Esophagus muscularis mucosa (tissue), 4 donors: ENCODE data around the gene RRBP1. TPM values are rescaled to one million over a fixed set of nuclear protein-coding genes. Genes with fewer than 3 reads are reported as not detected.
A peak's percentile ranks its signal among the peaks of the same experiment; 100 is the strongest.

Experiments used
- DNase-seq: peaks from one replicate; pipeline ENCODE4 v3.0.0-alpha.2; 2017; ENCODE audit errors: extremely low spot score
- H3K27ac ChIP-seq, 4 donors: fragments of 200-600 bp; sonication (generic); replicated peaks in 1 of 4; 1 replicate in 3 of 4; 2 replicates in 1 of 4; pipeline ENCODE4 v1.5.1; 2016 to 2019; ENCODE audit warnings: mild to moderate bottlenecking in 1 of 4
- H3K27me3 ChIP-seq, 4 donors: fragments of 200-600 bp; sonication (generic); one replicate each; pipeline versions ENCODE4 v1.5.1 to v1.6.0; 2016 to 2019
- H3K36me3 ChIP-seq, 4 donors: fragments of 200-600 bp; sonication (generic); one replicate each; pipeline ENCODE4 v1.5.1; 2016 to 2019
- H3K4me1 ChIP-seq, 4 donors: fragments of 200-600 bp; sonication (generic); one replicate each; pipeline ENCODE4 v1.5.1; 2016 to 2019
- H3K4me3 ChIP-seq, 4 donors: fragments of 200-600 bp; sonication (generic); 1 replicate in 2 of 4; 2 replicates in 2 of 4; pipeline ENCODE4 v1.5.1; 2016 to 2019; ENCODE audit warnings: mild to moderate bottlenecking in 4 of 4, moderate library complexity in 1 of 4
- H3K9me3 ChIP-seq, 4 donors: fragments of 200-600 bp; sonication (generic); 1 replicate in 3 of 4; 2 replicates in 1 of 4; pipeline ENCODE4 v1.5.1; 2016 to 2019
- EP300 ChIP-seq: sonication (generic); formaldehyde crosslinking; IDR thresholded peaks from one replicate; pipeline ENCODE4 v1.6.1; 2017; ENCODE audit warnings: antibody characterized with exemption
- POLR2A ChIP-seq: fragments of 450-650 bp; IDR thresholded peaks from one replicate; pipeline ENCODE4 v1.6.1; 2017; ENCODE audit warnings: antibody characterized with exemption, moderate library complexity, mild to moderate bottlenecking, low read depth
- POLR2AphosphoS5 ChIP-seq, 2 donors: sonication (generic); formaldehyde crosslinking; IDR thresholded peaks; one replicate each; pipeline ENCODE4 v1.6.1; 2017; ENCODE audit warnings: antibody characterized with exemption in 2 of 2
- WGBS: methylation state at CpG from one replicate; pipeline ENCODE4 v1.1.5; 2018; 5-methylcytosine and 5-hydroxymethylcytosine counted together
- intact Hi-C: fragments of 100-400 bp; cut with DNase I; formaldehyde crosslinking; loops from one replicate; pipeline ENCODE4 v1.15.1; 2023
- total RNA-seq, 4 donors: library from RNA; depleted of rRNA; stranded (reverse); fragments of >200 nt; gene quantifications; one replicate each; pipeline versions ENCODE4 v1.1.0 to v1.2.1, GENCODE V29; 2016
- TF ChIP-seq, protein P1 (sequence below), 3 experiments: fragments of 200-600 bp in 2 of 3; fragments of 450-650 bp in 1 of 3; sonication (generic) in 2 of 3; IDR thresholded peaks; one replicate each; pipeline ENCODE4 v1.5.1; 2017 to 2019; ENCODE audit warnings: antibody characterized with exemption in 3 of 3, mild to moderate bottlenecking in 2 of 3, moderate library complexity in 1 of 3

Gene RRBP1
- total RNA-seq, 4 donors from 2014 or later, result 61.5 to 86.6 (median 65.4) TPM

DNA sequence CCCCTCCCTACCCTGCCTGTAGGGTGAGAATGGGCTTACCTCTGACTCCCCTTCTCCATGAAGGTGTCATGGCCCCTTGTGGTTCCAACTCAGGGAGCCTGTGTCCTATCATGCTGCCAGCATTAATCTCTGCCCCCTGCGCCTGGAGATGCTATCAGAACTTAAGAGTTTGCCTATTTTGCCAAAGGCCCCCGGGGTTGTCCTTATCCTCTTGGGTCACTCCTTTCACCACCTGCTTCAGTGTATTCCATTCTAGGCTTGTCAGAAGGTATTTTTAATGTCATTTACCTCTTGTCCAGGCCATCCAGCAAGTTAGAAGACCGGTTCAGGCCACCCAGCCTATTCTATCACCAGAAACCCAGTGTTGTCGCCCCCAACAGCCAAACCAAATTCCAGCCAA, 10.5 kb downstream of the RRBP1 start:
- H3K9me3 ChIP-seq, result no peaks in the 10 kb centered on the region
- H3K36me3 ChIP-seq, result peaks cover 0 to 4% (median 2%) of the 10 kb centered on the region in 4 donors
- WGBS, result 71% methylated on average over 4 of the region's 4 CpGs
- TF ChIP-seq, protein P1, sequence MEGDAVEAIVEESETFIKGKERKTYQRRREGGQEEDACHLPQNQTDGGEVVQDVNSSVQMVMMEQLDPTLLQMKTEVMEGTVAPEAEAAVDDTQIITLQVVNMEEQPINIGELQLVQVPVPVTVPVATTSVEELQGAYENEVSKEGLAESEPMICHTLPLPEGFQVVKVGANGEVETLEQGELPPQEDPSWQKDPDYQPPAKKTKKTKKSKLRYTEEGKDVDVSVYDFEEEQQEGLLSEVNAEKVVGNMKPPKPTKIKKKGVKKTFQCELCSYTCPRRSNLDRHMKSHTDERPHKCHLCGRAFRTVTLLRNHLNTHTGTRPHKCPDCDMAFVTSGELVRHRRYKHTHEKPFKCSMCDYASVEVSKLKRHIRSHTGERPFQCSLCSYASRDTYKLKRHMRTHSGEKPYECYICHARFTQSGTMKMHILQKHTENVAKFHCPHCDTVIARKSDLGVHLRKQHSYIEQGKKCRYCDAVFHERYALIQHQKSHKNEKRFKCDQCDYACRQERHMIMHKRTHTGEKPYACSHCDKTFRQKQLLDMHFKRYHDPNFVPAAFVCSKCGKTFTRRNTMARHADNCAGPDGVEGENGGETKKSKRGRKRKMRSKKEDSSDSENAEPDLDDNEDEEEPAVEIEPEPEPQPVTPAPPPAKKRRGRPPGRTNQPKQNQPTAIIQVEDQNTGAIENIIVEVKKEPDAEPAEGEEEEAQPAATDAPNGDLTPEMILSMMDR (IDR thresholded peaks at IDR 0.05), result no peak
- TF ChIP-seq POLR2A (no peak), POLR2AphosphoS5 (IDR thresholded peaks at IDR 0.05) (no peak), EP300 (no peak)
- H3K4me1 ChIP-seq, result peaks cover 17 to 67% (median 60%) of the 10 kb centered on the region in 4 donors
- intact Hi-C loops, result no loop called here
- no peak overlapping the region for H3K27ac ChIP-seq
- no peaks in the 10 kb centered on the region for H3K27me3 ChIP-seq
- H3K4me3 ChIP-seq, result no peak overlapping the region
- DNase-seq, result no peak

DNA sequence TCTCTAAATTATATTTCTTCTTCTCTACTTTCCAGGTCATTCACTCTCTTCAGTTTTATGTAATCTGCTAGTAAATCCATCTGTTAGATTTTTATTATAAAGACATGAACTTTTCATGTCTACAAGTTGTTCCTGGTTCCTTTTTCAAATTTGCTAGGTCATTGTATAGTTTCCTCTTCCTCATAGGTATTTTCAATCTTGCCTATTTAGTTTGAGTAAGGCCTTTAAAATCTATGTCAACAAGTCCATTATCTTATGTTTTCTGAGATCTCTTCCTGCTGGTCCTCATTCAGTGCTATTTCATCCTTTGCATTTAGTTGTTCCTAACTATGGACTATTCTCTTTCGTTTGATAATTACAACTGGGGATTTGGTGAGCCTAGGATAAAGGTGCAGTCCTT, 11.0 kb downstream of the RRBP1 start:
- peaks cover 0 to 4% (median 0%) of the 10 kb centered on the region in 4 donors for H3K36me3 ChIP-seq

DNA sequence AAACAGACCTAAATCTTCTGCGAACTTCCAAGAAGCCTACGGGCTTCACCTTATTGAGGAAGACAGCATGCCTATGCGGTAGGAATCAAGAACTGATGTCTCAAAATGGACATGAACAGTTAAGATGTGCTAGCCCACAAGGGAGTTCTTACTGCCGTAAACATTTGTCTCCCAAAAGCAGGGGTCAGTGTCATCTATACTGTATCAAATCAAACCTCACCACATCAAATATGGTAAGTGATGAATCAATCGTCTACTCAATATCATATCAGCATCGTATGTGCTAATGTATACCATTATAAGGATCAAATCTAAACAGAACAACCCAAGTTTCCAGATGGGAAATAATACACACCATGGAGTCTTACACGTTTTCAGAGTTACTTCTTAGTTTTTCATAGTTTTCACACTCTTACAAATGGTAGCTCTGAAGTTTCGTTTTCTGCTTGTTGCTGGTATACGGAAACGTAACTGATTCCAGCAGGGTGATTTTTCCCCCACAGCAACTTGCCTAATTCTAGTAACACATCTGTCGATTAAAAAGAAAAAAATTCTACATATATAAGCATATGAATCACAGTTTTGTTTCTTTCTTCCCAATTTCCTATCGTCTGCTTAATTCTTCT, 12.6 kb downstream of the RRBP1 start:
- no peaks in the 10 kb centered on the region for H3K27me3 ChIP-seq
- DNase-seq, result no peak

More for the DNA sequence above, 11.0 kb downstream of the RRBP1 start:
- intact Hi-C loops, result no loop called here
- H3K27ac ChIP-seq, result no peak overlapping the region
- 96% methylated on average over 1 of the region's 1 CpG for WGBS
- H3K4me1 ChIP-seq, result peaks cover 19 to 67% (median 60%) of the 10 kb centered on the region in 4 donors
- TF ChIP-seq POLR2AphosphoS5 (IDR thresholded peaks at IDR 0.05) (no peak), EP300 (no peak), POLR2A (no peak)
- TF ChIP-seq, protein P1 (IDR thresholded peaks at IDR 0.05), result no peak
- H3K27me3 ChIP-seq, result no peaks in the 10 kb centered on the region
- no peaks in the 10 kb centered on the region for H3K9me3 ChIP-seq
- no peak for DNase-seq
- no peak overlapping the region for H3K4me3 ChIP-seq

DNA sequence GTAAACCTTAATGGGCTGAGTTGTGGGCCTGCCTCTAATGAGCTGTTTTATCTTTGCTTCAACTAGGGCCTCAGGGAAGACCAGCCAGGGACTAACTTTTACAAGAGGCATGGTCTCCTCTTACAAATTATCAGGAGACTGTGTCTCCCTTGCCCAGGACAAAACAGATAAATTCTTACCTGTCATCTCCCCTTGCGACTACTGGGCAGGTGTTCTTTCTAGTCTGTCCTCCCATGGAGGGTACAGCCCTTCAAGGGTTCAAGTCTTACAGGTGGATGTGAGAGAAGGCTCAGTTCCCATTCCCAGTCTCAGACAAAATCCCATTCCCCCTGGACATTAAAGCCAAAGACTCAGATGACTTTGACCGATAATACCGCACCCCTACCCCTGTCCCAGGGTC, 13.6 kb downstream of the RRBP1 start:
- Histone ChIP-seq H3K27me3 (no peaks in the 10 kb centered on the region), H3K4me1 (peaks cover 11 to 72% (median 52%) of the 10 kb centered on the region in 4 donors), H3K36me3 (no peaks in the 10 kb centered on the region), H3K9me3 (no peaks in the 10 kb centered on the region), H3K4me3 (no peak overlapping the region), H3K27ac (no peak overlapping the region)
- DNase-seq, result no peak
- 100% methylated on average over 3 of the region's 3 CpGs for WGBS
- intact Hi-C loops, result no loop called here
- TF ChIP-seq, protein P1 (IDR thresholded peaks at IDR 0.05), result no peak
- TF ChIP-seq POLR2A (no peak), POLR2AphosphoS5 (IDR thresholded peaks at IDR 0.05) (no peak), EP300 (no peak)

More for the DNA sequence above, 12.6 kb downstream of the RRBP1 start:
- intact Hi-C loops, result no loop called here
- H3K4me3 ChIP-seq, result no peak overlapping the region
- TF ChIP-seq EP300 (no peak), POLR2AphosphoS5 (IDR thresholded peaks at IDR 0.05) (no peak), POLR2A (no peak)
- TF ChIP-seq, protein P1 (IDR thresholded peaks at IDR 0.05), result no peak
- peaks cover 12 to 66% (median 52%) of the 10 kb centered on the region in 4 donors for H3K4me1 ChIP-seq
- H3K27ac ChIP-seq, result no peak overlapping the region
- no peaks in the 10 kb centered on the region for H3K36me3 ChIP-seq
- 88% methylated on average over 12 of the region's 12 CpGs for WGBS
- no peaks in the 10 kb centered on the region for H3K9me3 ChIP-seq

DNA sequence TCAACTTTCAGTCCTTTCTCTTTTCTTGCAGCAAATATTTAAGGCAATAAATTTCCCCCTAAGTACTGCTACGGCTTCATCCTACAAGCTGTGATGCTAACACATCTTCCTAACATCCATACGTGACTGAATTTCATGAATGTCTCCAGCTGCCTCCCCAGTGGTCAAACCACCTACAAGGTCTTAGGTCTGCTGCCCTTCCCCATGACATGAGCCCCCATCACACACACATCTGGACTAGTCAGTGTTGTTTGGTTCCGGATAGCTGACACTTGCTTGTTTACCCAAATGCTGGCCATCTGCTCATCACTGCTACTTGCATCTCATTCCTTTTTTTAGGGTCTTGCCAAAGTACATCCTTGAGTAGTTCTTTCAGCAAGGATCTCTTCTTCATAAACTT, 14.6 kb downstream of the RRBP1 start:
- no peak for DNase-seq
- Histone ChIP-seq H3K4me1 (peaks cover 11 to 82% (median 57%) of the 10 kb centered on the region in 4 donors), H3K36me3 (no peaks in the 10 kb centered on the region), H3K9me3 (no peaks in the 10 kb centered on the region), H3K27me3 (no peaks in the 10 kb centered on the region), H3K27ac (peak overlapping the region in 1 of 4 donors; percentile 9), H3K4me3 (no peak overlapping the region)
- intact Hi-C loops, result no loop called here
- WGBS, result 76% methylated on average over 3 of the region's 3 CpGs
- TF ChIP-seq POLR2AphosphoS5 (IDR thresholded peaks at IDR 0.05), result no peak
- TF ChIP-seq EP300, result no peak
- TF ChIP-seq, protein P1 (IDR thresholded peaks at IDR 0.05), result no peak
- no peak for TF ChIP-seq POLR2A
